ENCODE data around the gene PARD3B. TPM values are rescaled to one million over a fixed set of nuclear protein-coding genes. Genes with fewer than 3 reads are reported as not detected.
A peak's percentile ranks its signal among the peaks of the same experiment; 100 is the strongest.

Gene PARD3B, protein sequence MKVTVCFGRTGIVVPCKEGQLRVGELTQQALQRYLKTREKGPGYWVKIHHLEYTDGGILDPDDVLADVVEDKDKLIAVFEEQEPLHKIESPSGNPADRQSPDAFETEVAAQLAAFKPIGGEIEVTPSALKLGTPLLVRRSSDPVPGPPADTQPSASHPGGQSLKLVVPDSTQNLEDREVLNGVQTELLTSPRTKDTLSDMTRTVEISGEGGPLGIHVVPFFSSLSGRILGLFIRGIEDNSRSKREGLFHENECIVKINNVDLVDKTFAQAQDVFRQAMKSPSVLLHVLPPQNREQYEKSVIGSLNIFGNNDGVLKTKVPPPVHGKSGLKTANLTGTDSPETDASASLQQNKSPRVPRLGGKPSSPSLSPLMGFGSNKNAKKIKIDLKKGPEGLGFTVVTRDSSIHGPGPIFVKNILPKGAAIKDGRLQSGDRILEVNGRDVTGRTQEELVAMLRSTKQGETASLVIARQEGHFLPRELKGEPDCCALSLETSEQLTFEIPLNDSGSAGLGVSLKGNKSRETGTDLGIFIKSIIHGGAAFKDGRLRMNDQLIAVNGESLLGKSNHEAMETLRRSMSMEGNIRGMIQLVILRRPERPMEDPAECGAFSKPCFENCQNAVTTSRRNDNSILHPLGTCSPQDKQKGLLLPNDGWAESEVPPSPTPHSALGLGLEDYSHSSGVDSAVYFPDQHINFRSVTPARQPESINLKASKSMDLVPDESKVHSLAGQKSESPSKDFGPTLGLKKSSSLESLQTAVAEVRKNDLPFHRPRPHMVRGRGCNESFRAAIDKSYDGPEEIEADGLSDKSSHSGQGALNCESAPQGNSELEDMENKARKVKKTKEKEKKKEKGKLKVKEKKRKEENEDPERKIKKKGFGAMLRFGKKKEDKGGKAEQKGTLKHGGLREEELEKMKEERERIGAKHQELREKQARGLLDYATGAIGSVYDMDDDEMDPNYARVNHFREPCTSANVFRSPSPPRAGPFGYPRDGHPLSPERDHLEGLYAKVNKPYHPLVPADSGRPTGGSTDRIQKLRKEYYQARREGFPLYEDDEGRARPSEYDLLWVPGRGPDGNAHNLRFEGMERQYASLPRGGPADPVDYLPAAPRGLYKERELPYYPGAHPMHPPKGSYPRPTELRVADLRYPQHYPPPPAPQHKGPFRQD (N-terminal part only)
- total RNA-seq (2012; rRNA removed) (15.3 and 15.6 TPM in 2 replicates), polyA plus RNA-seq (2012; rRNA removed) (2.5 and 3.3 TPM in 2 replicates), Bru-seq, nascent RNA (percentile 87 among the genes with signal in this experiment), BruChase-seq, experiment 1, labeled RNA remaining after a 6-hour chase (percentile 63 among the genes with signal in this experiment), BruChase-seq, experiment 2, labeled RNA remaining after a 2-hour chase (percentile 85 among the genes with signal in this experiment)
- 1.3 and 2.0 TPM in 2 replicates for polyA plus RNA-seq (2012; cell fraction: cytosol; rRNA removed)
- 2.9 and 7.0 TPM in 2 replicates for polyA plus RNA-seq (2012; cell fraction: nucleus; rRNA removed; ENCODE audit: low replicate concordance)
- long read RNA-seq, partial matches to known transcripts: 6 of 12 reads
- long read RNA-seq, other reads (novel, unspliced or antisense): 6 of 12 reads

DNA sequence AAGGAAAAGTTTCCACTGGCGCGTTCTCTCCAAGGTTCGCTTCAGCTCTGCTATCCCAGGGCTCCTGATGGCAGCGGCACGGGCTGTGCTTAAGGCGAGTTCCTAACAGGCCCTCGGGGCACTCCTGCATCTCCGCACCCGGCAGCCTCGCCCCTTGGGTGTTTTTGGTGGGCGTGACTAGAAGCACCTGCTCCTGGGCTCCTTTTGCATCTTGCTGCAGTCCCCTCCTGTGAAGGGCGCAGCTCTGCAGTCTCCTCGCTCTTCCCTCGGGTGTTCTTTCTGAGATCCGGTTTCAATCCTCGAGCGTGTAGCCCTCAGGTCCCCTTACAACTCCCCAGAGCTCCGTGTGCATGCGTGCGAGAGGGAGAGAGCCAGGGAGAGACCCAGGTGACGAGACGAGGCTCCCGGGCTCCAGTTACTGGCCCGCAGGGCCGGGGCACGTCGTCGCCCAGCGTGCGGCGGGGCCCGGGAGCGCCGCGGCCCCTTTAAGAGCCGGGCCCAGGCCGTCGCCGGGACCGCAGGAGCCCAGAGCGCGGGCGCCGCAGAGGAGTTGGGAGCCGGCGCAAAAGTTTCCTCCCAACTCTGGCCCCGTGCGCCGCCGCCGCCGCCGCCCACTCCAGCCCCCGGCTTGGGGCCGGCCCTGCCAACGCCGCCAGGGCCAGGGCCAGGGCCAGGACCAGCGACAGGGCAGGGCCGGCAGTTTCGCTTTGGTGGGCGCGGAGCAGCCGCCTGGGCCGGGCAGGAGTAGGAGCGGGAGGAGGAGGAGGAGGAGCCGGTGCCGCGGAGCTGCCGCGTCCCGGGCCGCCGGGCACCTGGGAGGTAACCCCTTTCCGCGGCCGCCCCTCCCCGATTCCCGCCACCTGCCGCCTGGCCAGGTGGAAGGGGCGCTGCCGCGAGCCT lies at the start of gene PARD3B:
Gene PARD3B (plus strand): TSS at position 515 of the 900 bp plus-strand sequence. CDS start 525 bp downstream, outside the sequence.
- peak within 1 kb of the TSS; percentile 92 for H2BK5ac ChIP-seq (ENCODE audit: low read depth, low read length, poor library complexity, severe bottlenecking)
- peak within 1 kb of the TSS; percentile 95 for H3K4ac ChIP-seq (ENCODE audit: low read depth, low read length)
- in situ Hi-C loops (cut with MboI; ENCODE audit: low sequenced_read_pairs) (loop anchor here (25.0 kb wide), 1 partner anchor 1142 kb away; the partner anchor contains the start of gene NRP2), intact Hi-C loops (cut with micrococcal nuclease) (loop anchor here (2.0 to 10.0 kb wide), 5 partner anchors 78 to 1137 kb away; partner anchors contain the start of gene NRP2), dilution Hi-C loops (cut with HindIII; ENCODE audit: low sequenced_read_pairs, unreplicated experiment) (no loop called here)
- H3K9me3 ChIP-seq (ENCODE audit: control insufficient read depth, insufficient read depth, low read length): no peaks in the 10 kb centered on the region
- H3K4me3 ChIP-seq (ENCODE audit: insufficient read depth, low read depth, low read length): peak within 1 kb of the TSS; percentile 83
- peak within 1 kb of the TSS; percentile 75; the same call in 2 of the 3 replicates for H2BK15ac ChIP-seq (ENCODE audit: low read depth, low read length)
- ChIA-PET POLR2A (ENCODE audit: unreplicated experiment) (no interaction called here), CTCF (no interaction called here)
- no TSS peak for BruUV-seq (replicated peaks)
- H3K36me3 ChIP-seq (ENCODE audit: control insufficient read depth, insufficient read depth, low read length): no peaks in the 10 kb centered on the region
- H3K23ac ChIP-seq (ENCODE audit: low read depth, low read length): peak within 1 kb of the TSS; percentile 99
- peak within 1 kb of the TSS; percentile 98 for H3K4me2 ChIP-seq (ENCODE audit: low read depth, low read length)
- peak within 1 kb of the TSS; percentile 96 for H2BK20ac ChIP-seq (ENCODE audit: low read depth, low read length)
- H2AFZ ChIP-seq (replicated peaks; ENCODE audit: low read length, poor library complexity): peak within 1 kb of the TSS; percentile 99
- H3K9me1 ChIP-seq (ENCODE audit: insufficient read depth, low read length): no peaks in the 10 kb centered on the region; the same call in 1 of the 2 replicates
- peak; percentile 62 for DNase-seq
- H2BK120ac ChIP-seq (ENCODE audit: low read depth, low read length): peak within 1 kb of the TSS; percentile 99
- H2AK9ac ChIP-seq (replicated peaks; ENCODE audit: low read depth, low read length, poor library complexity): peak within 1 kb of the TSS; percentile 88
- ATAC-seq (ENCODE audit: low read depth): peak; percentile 94
- H4K20me1 ChIP-seq (ENCODE audit: insufficient read depth, low read length): no peaks in the 10 kb centered on the region
- H3K14ac ChIP-seq (replicated peaks; ENCODE audit: low read depth, low read length): peak within 1 kb of the TSS; percentile 99
- H3K4me1 ChIP-seq (ENCODE audit: control insufficient read depth, insufficient read depth, low read length): peaks cover 7% of the 10 kb centered on the region; the same call in 1 of the 2 replicates
- peak within 1 kb of the TSS; percentile 95 for H4K91ac ChIP-seq (ENCODE audit: insufficient read depth, low read depth, low read length)
- TF ChIP-seq CHD1 (IDR thresholded peaks at IDR 0.05; ENCODE audit: low read depth, low read length) (0 out of 2 replicates have a peak, but pooled peaks have one; percentile 57), MAZ (IDR thresholded peaks at IDR 0.05; ENCODE audit: borderline replicate concordance, low read depth, low read length) (0 out of 2 replicates have a peak, but pooled peaks have one; percentile 4), MXI1 (IDR thresholded peaks at IDR 0.05; ENCODE audit: borderline replicate concordance, low read depth, low read length) (0 out of 2 replicates have a peak, but pooled peaks have one; percentile 16), RCOR1 (IDR thresholded peaks at IDR 0.05; ENCODE audit: insufficient replicate concordance, low read length) (no peak), POLR2A (IDR thresholded peaks at IDR 0.05; ENCODE audit: low read depth, low read length) (peak; percentile 41; the same call in 1 of the 2 replicates)
- H3K9ac ChIP-seq (ENCODE audit: low read depth, low read length): peak within 1 kb of the TSS; percentile 88
- peak within 1 kb of the TSS; percentile 92 for H3K18ac ChIP-seq (ENCODE audit: low read depth, low read length)
- 3% methylated on average over 21 of the region's 82 CpGs; no CpG with 5 or more reads in 1 of the 2 experiments for WGBS, 2 experiments (ENCODE audit: extremely low coverage in 2 of 2, insufficient read length in 1 of 2)
- H3K56ac ChIP-seq (ENCODE audit: extremely low read depth, insufficient read depth, low read length): peak within 1 kb of the TSS; percentile 92
- peak within 1 kb of the TSS; percentile 96 for H3K27ac ChIP-seq (ENCODE audit: insufficient read depth, low read length)
- peak within 1 kb of the TSS; percentile 92 for H4K5ac ChIP-seq (ENCODE audit: low read depth, low read length)
- no peaks in the 10 kb centered on the region for H3K27me3 ChIP-seq (ENCODE audit: control insufficient read depth, insufficient read depth, low read length)
- peaks cover 22 to 31% of the 10 kb centered on the region in 2 experiments for H3K79me1 ChIP-seq (ENCODE audit: low read depth in 1 of 2, low read length in 2 of 2)
- H4K8ac ChIP-seq (ENCODE audit: low read depth in 2 of 2, low read length in 2 of 2): peak within 1 kb of the TSS; percentile 76 to 91
- peak within 1 kb of the TSS; percentile 48 for H2AK5ac ChIP-seq (ENCODE audit: low read depth, low read length)
